Activated CD4-positive, alpha-beta T cell treated with anti-CD3 and anti-CD28 coated beads for 1 hour (primary cell): ENCODE data around the gene PKNOX2.

Experiments used
- DNase-seq: peaks from one replicate; pipeline ENCODE4 v3.0.0-alpha.2; 2020

Gene PKNOX2

GRCh38 chr11:125155100-125155444, 9.5 kb upstream of the PKNOX2 start:
- no peak for DNase-seq

DNA sequence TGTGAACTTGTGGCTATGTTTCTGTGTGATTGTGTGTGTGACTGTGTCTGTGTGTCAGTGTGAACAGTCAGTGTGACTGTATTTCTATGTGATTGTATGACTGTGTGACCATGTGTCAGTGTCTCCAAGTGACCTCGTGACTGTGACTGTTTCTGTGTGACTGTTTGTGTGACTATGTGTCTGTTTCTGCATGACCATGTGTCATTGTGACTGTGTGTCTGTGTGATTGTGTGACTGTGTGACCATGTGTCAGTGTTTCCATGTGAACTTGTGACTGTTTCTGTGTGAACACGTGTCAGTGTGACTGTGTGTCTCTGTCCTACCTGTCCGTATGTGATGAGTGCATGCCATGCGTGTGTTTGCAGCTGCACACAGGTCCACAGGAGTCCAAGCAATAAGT, 8.8 kb upstream of the PKNOX2 start:
- no peak for DNase-seq

DNA sequence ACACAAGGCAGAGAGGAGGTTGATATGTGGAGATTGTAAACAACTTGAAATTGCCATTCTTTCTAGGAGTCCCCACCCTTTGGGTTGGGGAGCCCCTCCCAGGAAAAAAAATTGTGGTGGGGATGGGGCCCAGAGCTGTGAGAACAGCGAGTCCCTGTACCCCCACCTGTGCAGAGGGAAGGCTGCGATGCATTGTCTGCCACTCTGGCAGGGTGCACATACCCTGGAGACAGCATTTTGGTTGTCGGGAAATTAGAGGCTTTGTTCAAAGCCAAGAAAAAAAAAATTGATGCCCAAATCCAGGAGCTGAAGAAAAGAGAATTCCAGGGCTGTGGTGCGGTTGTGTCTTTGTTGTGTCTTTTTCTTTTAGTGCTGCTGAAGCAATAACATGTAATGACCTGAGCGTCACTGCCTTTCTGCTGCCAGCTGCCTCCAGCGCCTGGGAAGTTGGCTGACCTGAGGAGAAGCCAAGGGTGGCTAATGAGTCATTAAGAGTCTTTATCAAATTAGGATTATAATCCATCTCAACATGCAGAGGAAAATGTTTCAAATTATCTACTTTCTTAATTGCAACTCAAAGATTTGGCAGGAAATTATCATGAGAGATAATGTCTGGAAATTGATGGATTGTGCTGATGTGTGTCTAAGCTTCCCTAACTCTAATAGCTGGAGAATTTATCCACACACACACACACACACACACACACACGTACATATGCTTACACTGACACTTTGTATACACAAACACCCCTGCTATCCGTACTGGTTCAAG, 8.0 kb upstream of the PKNOX2 start:
- DNase-seq: no peak

DNA sequence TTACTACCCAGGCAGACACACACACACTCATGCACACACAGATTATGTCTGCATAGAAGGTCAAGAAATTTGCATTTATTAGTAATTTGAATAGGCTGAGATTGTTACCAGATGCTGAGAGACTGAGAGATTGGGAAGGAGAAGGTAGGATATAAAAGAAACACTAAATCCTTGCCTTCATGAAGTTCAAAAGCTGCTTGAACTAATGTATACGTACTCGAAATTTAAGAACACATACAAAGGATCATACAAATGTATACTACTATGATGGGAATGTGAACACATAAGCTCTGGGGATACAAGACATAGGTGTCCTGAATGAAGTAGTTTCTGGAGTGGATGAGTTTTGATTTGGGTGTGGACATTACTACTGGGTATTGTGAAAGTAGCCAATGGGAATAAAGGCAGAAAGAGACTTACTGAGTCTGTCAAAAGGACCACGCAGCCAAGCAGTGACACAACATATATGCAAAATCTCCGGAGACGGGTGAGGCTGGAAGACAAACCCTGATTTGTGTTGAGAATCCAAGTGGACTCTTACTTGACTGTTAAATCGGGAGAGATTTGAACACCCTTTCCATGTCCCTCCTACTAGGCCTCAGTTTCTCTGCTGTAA, 7.3 kb upstream of the PKNOX2 start:
- no peak for DNase-seq

DNA sequence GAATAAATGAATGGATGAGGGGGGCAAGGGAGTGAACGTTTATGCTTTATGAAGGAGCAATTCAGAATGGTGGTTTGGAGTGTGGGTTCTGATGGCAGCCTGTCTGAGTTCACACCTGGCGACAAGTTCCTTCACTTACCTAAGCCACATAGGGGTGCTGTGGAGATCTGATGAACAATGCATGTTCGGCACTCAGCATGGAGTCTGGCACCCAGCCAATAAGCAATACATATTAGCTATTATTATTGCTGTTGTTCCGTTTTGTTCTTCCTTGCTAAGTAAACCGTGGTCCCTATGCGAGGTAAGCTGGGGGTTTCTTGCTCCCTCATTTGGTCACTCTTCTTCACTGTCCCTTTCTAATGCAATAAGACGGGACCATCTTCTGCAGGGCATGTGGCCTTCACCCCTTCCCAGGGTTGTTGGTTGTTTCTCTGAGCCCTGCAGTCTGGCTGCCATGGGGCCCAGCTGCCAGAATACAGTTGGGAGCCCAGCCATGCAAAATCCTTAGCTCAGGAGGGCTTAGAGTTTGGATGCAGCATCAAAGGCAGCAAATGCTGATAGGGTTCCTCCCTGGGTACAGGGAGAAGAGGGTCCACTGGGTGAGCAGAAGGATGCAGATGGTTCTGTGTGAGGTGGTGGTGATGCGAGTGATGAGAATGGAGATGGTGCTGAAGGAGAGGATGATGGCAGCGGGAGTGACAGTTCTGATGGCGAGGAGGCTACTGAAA, 6.4 kb upstream of the PKNOX2 start:
- DNase-seq: no peak

DNA sequence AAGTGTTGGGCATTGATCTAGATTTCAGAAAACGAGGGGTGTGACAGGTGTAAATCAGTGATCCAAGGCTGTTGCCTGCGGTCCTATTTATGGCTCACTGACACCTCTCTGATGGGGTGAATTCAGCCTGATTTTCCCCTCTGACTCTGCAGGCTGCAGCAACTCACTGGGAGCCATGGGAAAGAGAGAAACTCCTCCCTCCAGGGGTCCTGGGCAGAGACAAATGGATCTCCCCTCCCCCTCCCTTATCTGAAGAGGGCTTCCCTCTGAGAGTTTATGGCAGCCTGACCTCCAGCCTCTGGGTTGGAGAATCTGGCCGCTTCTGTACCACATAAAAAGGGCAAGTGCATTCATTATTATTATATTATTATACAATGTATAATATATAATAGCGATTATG, 1.8 kb upstream of the PKNOX2 start:
- no peak for DNase-seq

DNA sequence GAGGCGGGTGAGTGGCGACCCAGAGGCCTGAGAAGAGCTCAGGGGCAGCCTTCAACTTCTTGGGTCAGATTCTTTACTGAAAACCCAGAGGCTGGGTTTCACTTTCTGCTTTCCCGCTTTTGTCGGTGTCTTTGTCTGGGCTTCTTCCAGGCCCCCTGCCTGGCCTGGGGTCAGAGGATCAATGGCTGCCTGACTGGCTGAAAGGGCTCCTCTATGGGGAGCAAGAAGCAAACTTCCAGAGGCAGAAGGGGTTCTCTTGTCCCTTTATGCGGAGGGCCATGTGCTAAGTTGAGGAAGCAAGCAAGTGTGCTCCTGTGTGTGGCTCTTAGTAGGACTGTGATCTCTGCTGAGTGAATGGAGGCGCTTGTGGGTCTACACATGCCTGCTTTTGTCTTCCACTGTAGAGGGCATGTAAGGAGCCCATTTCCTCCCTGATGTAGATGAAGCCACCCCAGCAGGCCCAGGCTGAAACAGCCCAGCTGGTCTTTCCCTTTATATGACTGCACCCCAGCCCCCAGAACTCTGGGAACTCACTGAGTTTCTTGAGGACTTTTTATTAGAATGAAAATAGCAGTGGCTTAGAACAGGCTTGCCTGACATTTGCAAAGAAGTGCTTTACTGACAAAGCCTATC, 1.0 kb upstream of the PKNOX2 start:
- DNase-seq: no peak

GRCh38 chr11:125164091-125164421, 495 bp upstream of the PKNOX2 start:
- no peak for DNase-seq

DNA sequence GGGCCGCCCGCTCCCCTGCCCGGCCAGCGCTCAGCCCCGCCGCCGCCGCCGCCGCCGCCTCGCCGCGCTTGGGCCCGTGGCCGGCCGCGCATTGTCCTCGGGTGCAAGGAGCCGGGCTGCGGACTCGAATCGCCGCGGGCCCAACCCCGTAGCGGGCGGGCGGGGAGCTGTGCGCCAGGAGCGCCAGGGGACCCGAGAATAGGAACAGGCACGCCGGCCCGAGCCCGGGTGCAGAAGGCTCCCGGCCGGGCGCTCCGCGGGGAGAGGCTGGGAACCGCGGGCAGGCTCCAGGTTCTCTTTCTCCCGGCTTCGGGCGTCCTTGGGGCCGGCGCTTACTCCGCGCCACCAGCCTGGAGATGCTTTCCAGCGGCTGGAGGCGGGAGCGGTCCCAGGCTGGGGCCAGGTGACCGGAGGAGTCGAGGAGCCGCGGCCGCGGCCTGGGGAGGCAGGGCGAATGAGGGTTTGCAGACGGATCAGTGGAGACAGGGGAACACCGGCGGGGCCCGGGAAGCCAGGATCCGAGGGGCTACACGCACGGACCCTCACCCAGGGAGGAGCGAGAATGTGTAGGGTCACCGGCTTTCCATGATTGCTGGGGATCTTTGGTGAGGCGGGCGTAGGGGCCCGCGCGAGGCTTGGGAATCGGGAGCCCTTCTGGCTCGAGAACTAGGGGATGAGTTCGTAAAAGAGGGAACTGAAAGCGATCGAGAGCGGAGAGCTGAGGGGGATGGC, 726 bp downstream of the PKNOX2 start:
- DNase-seq: no peak

DNA sequence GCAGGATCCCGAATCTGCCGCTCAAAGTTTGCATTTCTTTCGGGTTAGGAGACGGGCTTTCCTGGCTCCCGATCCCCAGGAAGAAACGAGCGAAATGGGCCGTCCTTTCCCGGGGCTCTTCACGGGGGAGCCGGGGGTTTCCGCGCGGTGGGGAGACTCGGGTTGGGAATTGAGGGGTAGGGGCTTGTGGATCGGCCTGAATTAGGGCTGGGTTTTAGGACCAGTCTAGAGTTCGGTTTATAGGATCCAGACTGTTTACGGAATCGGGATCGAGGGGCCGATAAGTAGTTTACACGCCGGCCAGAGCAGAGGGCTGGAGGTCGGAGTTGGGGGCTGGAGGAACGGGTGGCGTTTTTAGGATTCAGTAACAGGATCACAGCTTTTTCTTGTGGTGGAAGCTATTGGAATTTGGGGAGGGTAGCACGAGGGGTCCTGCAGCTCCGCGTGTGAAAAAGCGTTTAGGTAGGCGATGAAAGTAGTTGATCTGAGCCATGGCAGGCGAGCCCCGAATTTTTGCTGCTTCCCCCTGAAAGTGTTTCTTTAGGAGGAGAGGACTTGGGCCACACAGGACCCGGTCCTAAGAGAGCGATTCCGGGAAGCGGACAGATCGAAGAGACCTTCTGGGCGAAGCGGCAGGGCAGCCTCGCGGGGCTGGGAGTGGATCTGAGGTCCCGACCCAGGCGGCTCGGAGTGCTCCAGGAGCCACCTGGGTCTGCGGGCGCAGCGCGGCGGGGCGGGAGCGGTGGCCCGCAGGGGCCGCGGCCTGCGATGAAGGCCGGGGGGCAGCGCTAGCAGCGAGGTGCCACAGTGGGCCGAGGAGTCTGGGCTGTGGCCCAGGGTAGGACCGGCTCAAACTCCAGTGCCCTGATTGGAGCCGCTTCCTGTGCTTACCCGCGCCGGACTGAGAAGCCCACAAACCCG, 1.6 kb downstream of the PKNOX2 start:
- no peak for DNase-seq

DNA sequence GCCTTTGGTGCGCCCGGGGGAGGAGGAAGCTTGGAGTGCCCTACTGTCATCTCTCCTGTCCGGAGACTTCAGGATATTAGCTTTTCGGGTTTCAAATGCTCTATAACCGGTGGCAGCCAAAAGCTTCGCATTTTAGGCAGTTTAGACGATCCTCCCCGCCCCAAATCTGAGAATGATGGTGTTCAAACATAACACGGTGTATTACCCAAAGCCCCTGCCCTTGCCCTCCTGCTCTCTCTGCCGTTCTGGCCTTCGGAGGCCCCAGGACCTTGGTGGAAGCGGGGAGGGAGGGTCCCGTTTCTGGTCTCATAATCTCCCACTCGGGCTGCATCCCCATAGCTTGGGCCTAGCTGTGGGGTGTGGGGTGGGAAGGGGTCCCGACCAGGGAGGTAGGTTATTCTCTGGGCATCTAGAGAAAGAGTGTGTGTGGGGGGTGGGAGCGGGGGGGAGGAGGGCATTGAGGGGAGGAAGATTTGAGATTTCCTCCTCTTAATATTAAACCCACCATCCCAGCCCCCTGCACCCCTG, 2.3 kb downstream of the PKNOX2 start:
- DNase-seq: no peak

- no peak for DNase-seq
Observed at GRCh38 chr11:125167292-125167953, 2.9 kb downstream of the PKNOX2 start.

DNA sequence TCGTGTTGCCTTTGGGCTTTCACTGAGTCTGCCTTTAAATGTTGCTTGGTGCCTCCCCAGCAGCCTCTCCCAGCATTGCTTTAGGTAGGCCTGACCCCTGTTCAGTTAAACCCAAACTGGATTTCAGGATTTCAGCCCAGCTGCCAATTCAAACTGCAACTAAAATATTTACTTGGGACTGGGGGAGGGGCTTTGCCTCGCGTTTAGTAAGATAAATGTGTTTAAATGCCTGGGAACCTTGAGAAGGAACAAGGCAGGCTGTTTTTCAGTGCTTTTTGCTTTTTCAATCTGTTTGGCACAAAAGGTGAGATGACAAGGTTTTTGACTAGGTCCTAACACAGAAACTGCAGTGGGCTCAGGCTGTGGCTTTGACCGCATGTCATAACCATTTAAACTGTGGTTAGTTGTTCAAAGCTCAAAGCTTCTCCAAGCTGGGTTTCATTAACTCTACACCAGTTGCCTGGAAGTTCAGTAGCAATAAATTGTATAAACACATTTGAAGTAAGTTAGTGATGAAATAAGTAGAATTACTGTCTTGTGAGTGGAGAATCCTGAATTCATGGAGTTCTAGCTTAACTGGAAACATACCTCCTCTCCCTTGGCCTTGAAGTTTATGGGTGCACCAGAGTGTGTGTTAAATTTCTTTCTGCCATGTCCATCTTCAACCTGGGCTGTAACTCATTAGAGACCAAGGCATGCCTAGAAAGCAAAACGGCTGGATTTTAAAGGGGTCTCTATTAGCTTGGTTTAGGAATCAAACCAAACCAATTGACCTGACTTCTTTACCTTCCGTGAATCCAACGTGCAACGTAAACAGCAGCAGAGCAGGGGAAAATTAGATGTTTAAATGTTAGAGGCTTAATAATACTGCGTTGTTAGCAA, 3.6 kb downstream of the PKNOX2 start:
- DNase-seq: no peak

DNA sequence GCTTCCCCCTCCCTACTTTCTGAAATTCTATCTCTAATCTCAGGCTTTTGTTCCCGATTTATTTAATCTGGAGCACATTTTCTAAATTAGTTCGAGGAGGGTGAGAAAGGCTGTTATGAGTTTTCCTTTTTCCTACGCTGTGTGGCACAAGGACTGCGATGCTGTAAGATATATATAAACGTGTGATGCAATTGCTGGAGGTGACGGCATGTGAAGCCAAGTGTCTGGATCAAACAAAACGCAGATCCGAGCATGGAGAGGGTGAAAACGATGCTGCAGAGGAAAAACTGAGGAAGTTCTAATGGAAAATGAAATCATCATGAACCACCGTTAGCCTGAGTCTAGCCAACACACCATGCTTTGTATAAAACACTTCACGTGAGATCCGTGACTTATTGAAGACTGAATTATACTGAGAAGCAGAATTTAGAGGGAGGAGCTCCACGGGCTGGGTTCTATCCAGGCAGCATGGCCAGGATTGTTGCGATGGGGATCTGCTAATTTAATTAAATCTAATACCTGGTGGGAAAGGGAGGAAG, 4.4 kb downstream of the PKNOX2 start:
- no peak for DNase-seq

DNA sequence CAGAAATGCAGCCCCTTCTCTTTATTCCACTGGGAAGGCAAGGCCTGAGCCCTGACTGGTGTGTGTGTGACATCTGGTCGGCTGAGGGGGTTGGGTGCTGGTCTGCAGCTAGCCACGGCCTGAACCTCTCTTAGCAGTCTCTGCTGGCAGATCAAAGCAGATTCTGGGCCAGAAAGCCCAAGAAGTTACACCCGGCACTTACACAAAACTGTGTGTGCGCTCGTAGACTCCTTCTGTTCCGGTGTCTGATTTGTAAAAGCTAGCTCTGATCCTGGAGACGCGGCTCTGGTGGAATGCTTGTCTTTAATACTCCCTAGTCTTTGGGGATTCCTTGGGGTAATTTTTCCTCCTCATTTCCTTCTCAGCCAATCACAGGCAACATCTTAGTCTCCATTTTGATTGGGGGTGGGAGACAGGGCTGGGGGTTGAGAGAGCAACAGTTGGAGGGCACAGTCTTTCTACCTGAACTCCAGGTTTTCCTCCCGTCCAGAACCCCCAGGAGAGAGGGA, 5.5 kb downstream of the PKNOX2 start:
- DNase-seq: no peak

GRCh38 chr11:125170510-125171031, 6.0 kb downstream of the PKNOX2 start:
- DNase-seq: no peak

- DNase-seq: no peak
Observed at GRCh38 chr11:125171974-125172373, 7.4 kb downstream of the PKNOX2 start.

DNA sequence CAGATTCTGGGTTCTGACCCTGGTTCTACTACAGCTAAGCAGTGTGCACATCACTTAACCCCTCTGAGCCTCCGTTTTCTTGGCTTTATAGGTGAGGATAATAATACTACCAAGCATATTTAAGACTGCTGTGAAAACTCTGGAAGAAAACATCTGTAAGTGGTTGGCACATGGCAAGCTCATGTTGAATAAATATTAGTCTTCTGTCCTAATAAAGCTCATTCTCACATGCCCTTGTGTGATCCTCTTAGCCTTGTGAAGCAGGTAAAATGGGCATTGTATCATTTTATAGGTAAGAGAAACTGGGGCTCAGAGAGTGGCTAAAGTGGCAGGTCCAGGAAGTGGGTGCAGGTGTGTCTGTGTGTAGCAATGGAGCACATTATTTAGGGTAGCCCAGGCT, 8.5 kb downstream of the PKNOX2 start:
- no peak for DNase-seq

GRCh38 chr11:125173556-125173955, 9.0 kb downstream of the PKNOX2 start:
- no peak for DNase-seq
